Measurements from ENCODE around the gene PDE8A. TPM values are rescaled to one million over a fixed set of nuclear protein-coding genes. Genes with fewer than 3 reads are reported as not detected.

PDE8A gene
- total and polyA plus RNA-seq, 10 of the 15 experiments (the other 5 are each of a cell fraction or from before 2014, with no cell fraction given) = 6.7 to 69.2 (median 27.2) TPM

GRCh38 chr15:85116066-85116465 lies 134.4 kb downstream of the PDE8A start:
- TF ChIP-seq SKIL (IDR thresholded peaks at IDR 0.05; ENCODE audit: low read depth, poor library complexity, severe bottlenecking) (no peak), TCF7 (IDR thresholded peaks at IDR 0.05; ENCODE audit: borderline replicate concordance) (no peak), WRNIP1 (IDR thresholded peaks at IDR 0.05; ENCODE audit: borderline replicate concordance, low read depth, low read length) (no peak), PAX8 (IDR thresholded peaks at IDR 0.05) (no peak), ZBTB4 (CRISPR knock-in tag; IDR thresholded peaks at IDR 0.05) (no peak), NFYB (IDR thresholded peaks at IDR 0.05; ENCODE audit: insufficient read depth, low read depth, low read length) (no peak), TBL1XR1 (IDR thresholded peaks at IDR 0.05; ENCODE audit: low read depth, low read length) (no peak), PAX5 (IDR thresholded peaks at IDR 0.05; ENCODE audit: borderline replicate concordance, low read depth, low read length) (no peak), GABPA (IDR thresholded peaks at IDR 0.05; ENCODE audit: low read depth) (no peak)
- H3K9ac ChIP-seq (ENCODE audit: control insufficient read depth, insufficient read depth, low read length) = no peak overlapping the region
- no TSS peak for BruUV-seq (replicated peaks)
- SMC1A ChIA-PET (ENCODE audit: uncharacterized antibody, unreplicated experiment) = interaction anchor here (0.6 to 1.1 kb wide), 3 partner anchors 30 to 456 kb away, joined by 3 read pairs; no protein-coding TSS in a partner anchor
- CTCF ChIA-PET = no interaction called here
- DNase-seq (ENCODE audit: low read depth, low spot score) = no peak
- no peaks in the 10 kb centered on the region for H4K20me1 ChIP-seq (ENCODE audit: control insufficient read depth, insufficient read depth)
- H3K4me3 ChIP-seq = no peak overlapping the region
- peak; percentile 31; the same call in 2 of the 3 replicates for ATAC-seq
- no peaks in the 10 kb centered on the region for H3K27me3 ChIP-seq (replicated peaks in 1 of 2; ENCODE audit: control insufficient read depth in 2 of 2, insufficient read depth in 2 of 2, low read length in 1 of 2)
- peaks cover 13% of the 10 kb centered on the region for H3K4me1 ChIP-seq (ENCODE audit: control insufficient read depth, insufficient read depth, low read length)
- RAD21 ChIA-PET (ENCODE audit: unreplicated experiment) = no interaction called here
- no peak for FAIRE-seq
- no peaks in the 10 kb centered on the region for H3K79me2 ChIP-seq (ENCODE audit: control insufficient read depth, insufficient read depth, low read length)
- H3K36me3 ChIP-seq (ENCODE audit: control insufficient read depth in 2 of 2, insufficient read depth in 2 of 2, low read length in 1 of 2) = peaks cover 0 to 13% of the 10 kb centered on the region in 2 experiments; a peak in 3 of 4 replicates
- in situ Hi-C loops (cut with MboI) = no loop called here
- POLR2A ChIA-PET = no interaction called here
- no peak overlapping the region for H3K4me2 ChIP-seq (ENCODE audit: control insufficient read depth, insufficient read depth)
- H3K9me3 ChIP-seq (replicated peaks; ENCODE audit: control insufficient read depth, insufficient read depth, low read length) = no peaks in the 10 kb centered on the region
- H2AFZ ChIP-seq (ENCODE audit: control insufficient read depth, low read depth, low read length) = no peak overlapping the region
- H3K27ac ChIP-seq (ENCODE audit: control insufficient read depth, insufficient read depth) = no peak overlapping the region
- WGBS (ENCODE audit: insufficient coverage, insufficient replicate concordance, low lambda C conversion rate, missing lambda C conversion rate) = 100% methylated on average over 1 of the region's 1 CpG
- intact Hi-C loops (cut with micrococcal nuclease; ENCODE audit: unreplicated experiment) = no loop called here
